ENCODE measurements around the gene DMD. TPM values are rescaled to one million over a fixed set of nuclear protein-coding genes. Genes with fewer than 3 reads are reported as not detected.

The DMD gene
- total RNA-seq, 1 experiment from 2014 or later = 2.2 TPM

DNA sequence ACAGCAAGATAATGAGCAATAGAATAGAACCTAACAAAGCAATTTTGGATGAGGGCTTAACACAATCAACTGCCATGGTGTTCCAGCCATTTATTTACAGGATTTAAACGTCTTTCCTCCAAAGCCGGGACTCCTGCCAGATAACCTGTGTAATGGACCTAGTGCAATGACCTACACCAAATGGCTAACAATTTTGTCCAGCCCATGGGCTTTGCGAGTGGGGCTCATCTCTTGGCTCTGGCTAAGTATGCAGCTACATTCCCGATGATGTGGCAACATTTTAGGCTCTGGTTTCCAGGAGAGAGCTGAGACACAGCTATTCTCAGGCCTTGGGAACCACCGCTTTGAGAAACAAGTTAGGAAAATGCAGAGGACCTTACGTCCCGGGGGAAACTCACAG lies 1317.2 kb downstream of the DMD start:
- ChIA-PET POLR2A (no interaction called here), CTCF (no interaction called here)
- no peak for DNase-seq (ENCODE audit: low read depth, low spot score)
- Histone ChIP-seq H3K27ac (ENCODE audit: low read length) (no peak overlapping the region), H3K9me3 (ENCODE audit: control insufficient read depth, insufficient read depth, low read depth, low read length) (no peaks in the 10 kb centered on the region), H3K4me3 (ENCODE audit: low read depth in 2 of 2, low read length in 2 of 2) (no peak overlapping the region), H3K27me3 (ENCODE audit: control insufficient read depth, insufficient read depth, low read length) (no peaks in the 10 kb centered on the region), H3K36me3 (ENCODE audit: control insufficient read depth, insufficient read depth, low read length) (no peaks in the 10 kb centered on the region), H3K4me1 (ENCODE audit: control insufficient read depth, insufficient read depth, low read length) (no peaks in the 10 kb centered on the region)
- intact Hi-C loops (cut with micrococcal nuclease; ENCODE audit: unreplicated experiment) = no loop called here
- no peak for ATAC-seq
- in situ Hi-C loops (cut with HindIII; ENCODE audit: low pct_unique_long_range_greater_than_20kb, low sequenced_read_pairs) = no loop called here
- BruUV-seq (replicated peaks) = no TSS peak
- TF ChIP-seq TCF7L2 (IDR thresholded peaks at IDR 0.05; ENCODE audit: low read depth, low read length) (no peak), POLR2AphosphoS5 (IDR thresholded peaks at IDR 0.05; ENCODE audit: low read depth, low read length) (no peak), SIN3A (IDR thresholded peaks at IDR 0.05; ENCODE audit: borderline replicate concordance, insufficient read depth, low read depth, low read length) (no peak)
- TF ChIP-seq, protein P1, sequence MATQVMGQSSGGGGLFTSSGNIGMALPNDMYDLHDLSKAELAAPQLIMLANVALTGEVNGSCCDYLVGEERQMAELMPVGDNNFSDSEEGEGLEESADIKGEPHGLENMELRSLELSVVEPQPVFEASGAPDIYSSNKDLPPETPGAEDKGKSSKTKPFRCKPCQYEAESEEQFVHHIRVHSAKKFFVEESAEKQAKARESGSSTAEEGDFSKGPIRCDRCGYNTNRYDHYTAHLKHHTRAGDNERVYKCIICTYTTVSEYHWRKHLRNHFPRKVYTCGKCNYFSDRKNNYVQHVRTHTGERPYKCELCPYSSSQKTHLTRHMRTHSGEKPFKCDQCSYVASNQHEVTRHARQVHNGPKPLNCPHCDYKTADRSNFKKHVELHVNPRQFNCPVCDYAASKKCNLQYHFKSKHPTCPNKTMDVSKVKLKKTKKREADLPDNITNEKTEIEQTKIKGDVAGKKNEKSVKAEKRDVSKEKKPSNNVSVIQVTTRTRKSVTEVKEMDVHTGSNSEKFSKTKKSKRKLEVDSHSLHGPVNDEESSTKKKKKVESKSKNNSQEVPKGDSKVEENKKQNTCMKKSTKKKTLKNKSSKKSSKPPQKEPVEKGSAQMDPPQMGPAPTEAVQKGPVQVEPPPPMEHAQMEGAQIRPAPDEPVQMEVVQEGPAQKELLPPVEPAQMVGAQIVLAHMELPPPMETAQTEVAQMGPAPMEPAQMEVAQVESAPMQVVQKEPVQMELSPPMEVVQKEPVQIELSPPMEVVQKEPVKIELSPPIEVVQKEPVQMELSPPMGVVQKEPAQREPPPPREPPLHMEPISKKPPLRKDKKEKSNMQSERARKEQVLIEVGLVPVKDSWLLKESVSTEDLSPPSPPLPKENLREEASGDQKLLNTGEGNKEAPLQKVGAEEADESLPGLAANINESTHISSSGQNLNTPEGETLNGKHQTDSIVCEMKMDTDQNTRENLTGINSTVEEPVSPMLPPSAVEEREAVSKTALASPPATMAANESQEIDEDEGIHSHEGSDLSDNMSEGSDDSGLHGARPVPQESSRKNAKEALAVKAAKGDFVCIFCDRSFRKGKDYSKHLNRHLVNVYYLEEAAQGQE (IDR thresholded peaks at IDR 0.05; ENCODE audit: insufficient read depth in 1 of 2, low read depth in 2 of 2, low read length in 1 of 2) = no peak
- TF ChIP-seq, protein P2, sequence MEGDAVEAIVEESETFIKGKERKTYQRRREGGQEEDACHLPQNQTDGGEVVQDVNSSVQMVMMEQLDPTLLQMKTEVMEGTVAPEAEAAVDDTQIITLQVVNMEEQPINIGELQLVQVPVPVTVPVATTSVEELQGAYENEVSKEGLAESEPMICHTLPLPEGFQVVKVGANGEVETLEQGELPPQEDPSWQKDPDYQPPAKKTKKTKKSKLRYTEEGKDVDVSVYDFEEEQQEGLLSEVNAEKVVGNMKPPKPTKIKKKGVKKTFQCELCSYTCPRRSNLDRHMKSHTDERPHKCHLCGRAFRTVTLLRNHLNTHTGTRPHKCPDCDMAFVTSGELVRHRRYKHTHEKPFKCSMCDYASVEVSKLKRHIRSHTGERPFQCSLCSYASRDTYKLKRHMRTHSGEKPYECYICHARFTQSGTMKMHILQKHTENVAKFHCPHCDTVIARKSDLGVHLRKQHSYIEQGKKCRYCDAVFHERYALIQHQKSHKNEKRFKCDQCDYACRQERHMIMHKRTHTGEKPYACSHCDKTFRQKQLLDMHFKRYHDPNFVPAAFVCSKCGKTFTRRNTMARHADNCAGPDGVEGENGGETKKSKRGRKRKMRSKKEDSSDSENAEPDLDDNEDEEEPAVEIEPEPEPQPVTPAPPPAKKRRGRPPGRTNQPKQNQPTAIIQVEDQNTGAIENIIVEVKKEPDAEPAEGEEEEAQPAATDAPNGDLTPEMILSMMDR (IDR thresholded peaks at IDR 0.05) = no peak

DNA sequence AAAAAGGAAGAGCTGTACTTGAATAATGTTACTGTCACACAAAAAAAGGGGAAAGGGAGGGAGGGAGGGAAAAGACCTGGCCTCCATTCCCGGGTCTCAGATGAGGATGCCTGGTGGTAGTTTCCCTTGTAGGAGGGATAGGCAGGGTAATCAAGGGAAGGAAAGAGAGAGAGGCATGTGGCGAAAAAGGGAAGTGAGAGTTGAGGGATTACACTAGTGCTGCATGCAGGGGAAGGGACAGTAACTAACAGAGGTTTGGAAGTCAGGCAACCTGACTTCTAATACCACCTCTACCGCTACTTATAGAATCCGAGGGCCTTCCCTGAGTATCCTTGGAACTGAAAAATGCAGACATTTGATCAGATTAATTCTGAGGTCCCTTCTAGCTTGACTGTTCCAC lies 1317.8 kb downstream of the DMD start:
- no peak for ATAC-seq
- DNase-seq (ENCODE audit: low read depth, low spot score) = no peak
- no peaks in the 10 kb centered on the region for H3K36me3 ChIP-seq (ENCODE audit: control insufficient read depth, insufficient read depth, low read length)
- no peaks in the 10 kb centered on the region for H3K9me3 ChIP-seq (ENCODE audit: control insufficient read depth, insufficient read depth, low read depth, low read length)
- intact Hi-C loops (cut with micrococcal nuclease; ENCODE audit: unreplicated experiment) (no loop called here), in situ Hi-C loops (cut with HindIII; ENCODE audit: low pct_unique_long_range_greater_than_20kb, low sequenced_read_pairs) (no loop called here)
- H3K4me1 ChIP-seq (ENCODE audit: control insufficient read depth, insufficient read depth, low read length) = no peaks in the 10 kb centered on the region
- no peak overlapping the region for H3K4me3 ChIP-seq (ENCODE audit: low read depth in 2 of 2, low read length in 2 of 2)
- no TSS peak for BruUV-seq (replicated peaks)
- CTCF ChIA-PET = no interaction called here
- H3K27ac ChIP-seq (ENCODE audit: low read length) = no peak overlapping the region
- POLR2A ChIA-PET = no interaction called here
- TF ChIP-seq SIN3A (IDR thresholded peaks at IDR 0.05; ENCODE audit: borderline replicate concordance, insufficient read depth, low read depth, low read length) (no peak), TCF7L2 (IDR thresholded peaks at IDR 0.05; ENCODE audit: low read depth, low read length) (no peak), POLR2AphosphoS5 (IDR thresholded peaks at IDR 0.05; ENCODE audit: low read depth, low read length) (no peak)
- TF ChIP-seq, protein P1 (IDR thresholded peaks at IDR 0.05; ENCODE audit: insufficient read depth in 1 of 2, low read depth in 2 of 2, low read length in 1 of 2) = no peak
- TF ChIP-seq, protein P2 (IDR thresholded peaks at IDR 0.05) = no peak
- H3K27me3 ChIP-seq (ENCODE audit: control insufficient read depth, insufficient read depth, low read length) = no peaks in the 10 kb centered on the region

Data from Panc1 (cell line).